ENCODE data around the gene SLC17A1. TPM values are rescaled to one million over a fixed set of nuclear protein-coding genes. Genes with fewer than 3 reads are reported as not detected.

Gene SLC17A1
- total RNA-seq, 1 donor from 2014 or later = not detected

- Mint-ChIP-seq H3K27me3 (ENCODE audit: low read depth) (peaks cover 24% of the 10 kb centered on the region), H3K36me3 (ENCODE audit: low read depth) (no peaks in the 10 kb centered on the region), H3K4me3 (ENCODE audit: unreplicated experiment) (no peak overlapping the region), H3K9me3 (ENCODE audit: low read depth) (no peaks in the 10 kb centered on the region), H3K4me1 (ENCODE audit: low read depth) (no peaks in the 10 kb centered on the region), H3K27ac (ENCODE audit: unreplicated experiment) (no peak overlapping the region)
- TF ChIP-seq, protein P1, sequence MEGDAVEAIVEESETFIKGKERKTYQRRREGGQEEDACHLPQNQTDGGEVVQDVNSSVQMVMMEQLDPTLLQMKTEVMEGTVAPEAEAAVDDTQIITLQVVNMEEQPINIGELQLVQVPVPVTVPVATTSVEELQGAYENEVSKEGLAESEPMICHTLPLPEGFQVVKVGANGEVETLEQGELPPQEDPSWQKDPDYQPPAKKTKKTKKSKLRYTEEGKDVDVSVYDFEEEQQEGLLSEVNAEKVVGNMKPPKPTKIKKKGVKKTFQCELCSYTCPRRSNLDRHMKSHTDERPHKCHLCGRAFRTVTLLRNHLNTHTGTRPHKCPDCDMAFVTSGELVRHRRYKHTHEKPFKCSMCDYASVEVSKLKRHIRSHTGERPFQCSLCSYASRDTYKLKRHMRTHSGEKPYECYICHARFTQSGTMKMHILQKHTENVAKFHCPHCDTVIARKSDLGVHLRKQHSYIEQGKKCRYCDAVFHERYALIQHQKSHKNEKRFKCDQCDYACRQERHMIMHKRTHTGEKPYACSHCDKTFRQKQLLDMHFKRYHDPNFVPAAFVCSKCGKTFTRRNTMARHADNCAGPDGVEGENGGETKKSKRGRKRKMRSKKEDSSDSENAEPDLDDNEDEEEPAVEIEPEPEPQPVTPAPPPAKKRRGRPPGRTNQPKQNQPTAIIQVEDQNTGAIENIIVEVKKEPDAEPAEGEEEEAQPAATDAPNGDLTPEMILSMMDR (IDR thresholded peaks at IDR 0.05) = no peak
- no peak for DNase-seq (ENCODE audit: low spot score)
Measured at GRCh38 chr6:25866011-25866410, 34.2 kb upstream of the SLC17A1 start.

- H3K27ac Mint-ChIP-seq (ENCODE audit: unreplicated experiment) = no peak overlapping the region
- DNase-seq (ENCODE audit: low spot score) = no peak
- H3K27me3 Mint-ChIP-seq (ENCODE audit: low read depth) = peaks cover 29% of the 10 kb centered on the region
- TF ChIP-seq, protein P1 (IDR thresholded peaks at IDR 0.05) = no peak
- no peaks in the 10 kb centered on the region for H3K36me3 Mint-ChIP-seq (ENCODE audit: low read depth)
- no peaks in the 10 kb centered on the region for H3K9me3 Mint-ChIP-seq (ENCODE audit: low read depth)
- no peaks in the 10 kb centered on the region for H3K4me1 Mint-ChIP-seq (ENCODE audit: low read depth)
- H3K4me3 Mint-ChIP-seq (ENCODE audit: unreplicated experiment) = no peak overlapping the region
Measured at GRCh38 chr6:25863360-25863759, 31.5 kb upstream of the SLC17A1 start.

- Mint-ChIP-seq H3K9me3 (ENCODE audit: low read depth) (no peaks in the 10 kb centered on the region), H3K4me3 (ENCODE audit: unreplicated experiment) (no peak overlapping the region), H3K27ac (ENCODE audit: unreplicated experiment) (no peak overlapping the region), H3K27me3 (ENCODE audit: low read depth) (peaks cover 27% of the 10 kb centered on the region), H3K36me3 (ENCODE audit: low read depth) (no peaks in the 10 kb centered on the region), H3K4me1 (ENCODE audit: low read depth) (no peaks in the 10 kb centered on the region)
- TF ChIP-seq, protein P1 (IDR thresholded peaks at IDR 0.05) = no peak
- DNase-seq (ENCODE audit: low spot score) = no peak
Measured at GRCh38 chr6:25862199-25862598, 30.3 kb upstream of the SLC17A1 start.

- TF ChIP-seq, protein P1 (IDR thresholded peaks at IDR 0.05) = no peak
- Mint-ChIP-seq H3K9me3 (ENCODE audit: low read depth) (no peaks in the 10 kb centered on the region), H3K36me3 (ENCODE audit: low read depth) (peaks cover 2% of the 10 kb centered on the region), H3K4me1 (ENCODE audit: low read depth) (no peaks in the 10 kb centered on the region), H3K4me3 (ENCODE audit: unreplicated experiment) (no peak overlapping the region), H3K27ac (ENCODE audit: unreplicated experiment) (no peak overlapping the region), H3K27me3 (ENCODE audit: low read depth) (peaks cover 14% of the 10 kb centered on the region)
- DNase-seq (ENCODE audit: low spot score) = no peak
Measured at GRCh38 chr6:25852756-25853155, 20.9 kb upstream of the SLC17A1 start.

DNA sequence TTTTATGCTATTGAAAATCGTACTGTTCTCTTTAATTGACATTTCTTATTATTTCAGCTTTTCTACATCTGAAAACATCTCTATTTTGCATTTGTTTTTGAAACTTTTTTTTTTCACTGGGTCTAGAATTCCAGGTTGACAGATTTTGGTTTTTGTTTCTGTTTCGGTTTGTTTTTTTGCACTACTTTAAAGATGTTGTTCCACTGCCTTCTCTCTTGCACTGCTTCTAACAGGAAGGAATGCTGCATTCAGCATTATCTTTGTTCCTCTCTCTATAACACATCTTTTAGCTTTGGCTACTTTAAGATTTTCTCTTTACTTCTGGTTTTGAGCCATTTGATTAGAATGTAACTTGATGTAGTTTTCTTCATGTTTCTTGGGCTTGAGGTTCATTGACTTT is 20.1 kb upstream of the SLC17A1 start:
- Mint-ChIP-seq H3K27me3 (ENCODE audit: low read depth) (peaks cover 17% of the 10 kb centered on the region), H3K4me1 (ENCODE audit: low read depth) (no peaks in the 10 kb centered on the region), H3K27ac (ENCODE audit: unreplicated experiment) (no peak overlapping the region), H3K9me3 (ENCODE audit: low read depth) (peaks cover 4% of the 10 kb centered on the region), H3K4me3 (ENCODE audit: unreplicated experiment) (no peak overlapping the region), H3K36me3 (ENCODE audit: low read depth) (peaks cover 2% of the 10 kb centered on the region)
- no peak for DNase-seq (ENCODE audit: low spot score)
- TF ChIP-seq, protein P1 (IDR thresholded peaks at IDR 0.05) = no peak

Measured in chondrocyte (in vitro differentiated cells).